HL-60 (cell line): Measurements from ENCODE around the gene DFFA.

ENCODE experiments used
- CTCF ChIP-seq: IDR thresholded peaks from one replicate; pipeline ENCODE4 v1.5.1; 2011; ENCODE audit warnings: low read length, control low read depth, inconsistent platforms; ENCODE audit not compliant: insufficient read depth
- GABPA ChIP-seq: IDR thresholded peaks from 2 replicates; pipeline ENCODE4 v1.6.1; 2012; ENCODE audit warnings: low read depth
- POLR2AphosphoS5 ChIP-seq: IDR thresholded peaks from 2 replicates; pipeline ENCODE4 v1.6.1; 2012; ENCODE audit warnings: low read depth
- REST ChIP-seq: IDR thresholded peaks from 2 replicates; pipeline ENCODE4 v1.6.1; 2012; ENCODE audit warnings: low read depth; ENCODE audit not compliant: insufficient replicate concordance
- SPI1 ChIP-seq: IDR thresholded peaks from 2 replicates; pipeline ENCODE4 v1.6.1; 2012; ENCODE audit warnings: low read depth, mild to moderate bottlenecking, borderline replicate concordance

DNA sequence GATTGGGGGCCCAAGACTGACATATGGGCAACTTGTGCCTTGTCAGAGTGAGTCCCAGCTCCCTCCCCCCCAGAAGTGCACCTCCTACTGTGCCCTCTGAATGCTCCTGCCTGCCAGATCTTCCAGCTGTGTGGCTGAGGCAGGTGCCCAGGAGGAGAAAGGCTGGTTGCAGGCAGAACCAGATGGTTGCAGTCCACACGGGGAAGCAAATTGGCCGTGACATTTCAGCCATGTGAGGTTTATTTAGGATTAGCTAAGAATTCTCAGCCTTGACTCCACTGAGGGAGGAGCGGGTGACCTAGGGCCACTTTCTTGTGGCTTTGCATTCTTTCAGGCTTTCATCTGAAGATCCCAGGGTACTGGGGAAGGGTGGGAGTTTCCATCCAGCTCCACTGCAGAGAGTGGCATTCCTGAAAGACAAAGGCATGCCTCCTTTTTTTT, 36.2 kb upstream of the DFFA start:
- no peak for TF ChIP-seq CTCF
- TF ChIP-seq POLR2AphosphoS5: no peak
- TF ChIP-seq SPI1: no peak
- TF ChIP-seq REST: no peak
- TF ChIP-seq GABPA: no peak
